ENCODE measurements around the gene SURF1.
"Not testable (repeated sequence)": the region's sequence is repeated elsewhere in the genome, so short reads cannot be mapped to it uniquely, and the experiment has no call there.

Gene SURF1

DNA sequence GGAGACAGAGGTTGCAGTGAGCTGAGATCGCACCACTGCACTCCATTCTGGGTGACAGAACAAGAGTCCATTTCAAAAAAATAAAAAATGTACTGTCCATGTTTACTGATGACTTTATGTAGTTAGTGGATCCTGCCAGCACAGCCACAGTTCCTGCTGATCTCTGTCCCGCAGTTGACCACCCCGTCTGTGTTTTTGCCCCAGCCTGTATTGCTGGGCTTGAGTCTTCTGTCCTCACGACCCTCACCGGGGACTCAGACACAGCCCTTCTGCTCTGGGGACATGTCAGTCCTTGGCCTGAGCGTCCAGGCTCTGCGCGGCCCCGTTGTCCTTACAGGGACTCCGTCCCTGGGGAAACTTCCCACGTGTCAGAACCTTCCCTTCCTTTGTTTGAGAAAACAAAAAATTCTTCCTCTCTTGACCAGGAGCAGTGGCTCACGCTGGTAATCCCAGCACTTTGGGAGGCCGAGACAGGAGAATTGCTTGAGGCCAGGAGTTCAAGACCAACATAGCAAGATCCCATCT is 34.8 kb downstream of the SURF1 start:
- DNase-seq (ENCODE audit: low spot score): no peak

DNA sequence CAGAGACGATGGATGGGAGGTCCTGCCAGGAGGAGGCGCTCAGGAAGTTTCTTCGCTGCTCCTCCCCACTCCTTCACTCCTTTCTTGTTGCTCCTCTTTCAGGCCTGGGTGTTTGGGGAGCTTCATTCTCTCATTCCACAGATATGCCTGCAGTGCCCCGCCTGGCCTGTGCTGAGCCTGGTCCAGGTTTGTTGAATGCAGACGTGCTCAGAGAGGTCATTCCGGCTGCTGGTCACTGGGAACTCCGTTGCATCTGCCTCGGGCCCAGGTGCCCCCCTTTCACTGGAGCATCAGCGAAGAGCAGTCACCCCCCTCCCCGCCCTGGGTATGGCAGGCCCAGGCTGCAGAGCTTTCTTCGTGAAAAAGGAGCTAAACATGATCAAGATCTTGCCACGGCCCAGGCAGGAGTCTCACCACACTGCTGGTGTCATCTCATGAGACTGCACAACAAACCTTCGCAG is 35.8 kb downstream of the SURF1 start:
- no peak for DNase-seq (ENCODE audit: low spot score)

DNA sequence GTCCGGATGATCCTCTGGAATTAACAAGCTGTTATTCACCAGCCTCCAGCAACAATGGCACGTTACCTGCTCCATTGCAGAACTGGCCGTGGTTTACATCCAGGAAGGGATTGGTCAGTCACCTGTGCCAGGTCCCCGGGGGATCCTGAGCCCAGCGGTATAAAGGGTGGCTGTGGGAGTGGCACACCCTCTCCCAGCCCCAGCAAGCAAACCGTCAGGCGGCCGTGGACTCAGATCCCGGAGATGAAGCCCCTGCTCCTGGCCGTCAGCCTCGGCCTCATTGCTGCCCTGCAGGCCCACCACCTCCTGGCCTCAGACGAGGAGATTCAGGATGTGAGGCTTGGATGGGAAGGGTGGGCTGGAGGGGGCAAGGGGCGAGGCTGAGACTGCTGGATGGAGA is 38.7 kb downstream of the SURF1 start:
- not testable (repeated sequence) for DNase-seq (ENCODE audit: low spot score)

DNA sequence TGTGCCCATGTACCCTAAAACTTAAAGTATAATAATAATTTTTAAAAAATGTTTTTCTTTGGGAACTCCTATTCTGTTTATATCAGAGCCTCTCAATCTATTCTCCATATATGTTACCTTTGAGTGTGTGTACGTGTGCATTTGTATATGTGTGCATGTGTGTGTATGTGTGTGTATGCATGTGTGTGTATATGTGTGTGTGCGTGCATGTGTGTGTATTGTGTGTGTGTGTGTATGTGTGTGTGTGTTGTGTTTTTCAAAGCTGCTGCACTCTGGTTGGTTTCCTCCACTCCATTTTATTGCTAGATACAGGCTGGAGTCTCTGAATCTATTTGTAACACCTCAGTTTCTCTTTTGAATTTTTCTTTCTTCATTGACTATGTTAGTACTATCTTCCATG is 40.3 kb downstream of the SURF1 start:
- no peak for DNase-seq (ENCODE audit: low spot score)

DNA sequence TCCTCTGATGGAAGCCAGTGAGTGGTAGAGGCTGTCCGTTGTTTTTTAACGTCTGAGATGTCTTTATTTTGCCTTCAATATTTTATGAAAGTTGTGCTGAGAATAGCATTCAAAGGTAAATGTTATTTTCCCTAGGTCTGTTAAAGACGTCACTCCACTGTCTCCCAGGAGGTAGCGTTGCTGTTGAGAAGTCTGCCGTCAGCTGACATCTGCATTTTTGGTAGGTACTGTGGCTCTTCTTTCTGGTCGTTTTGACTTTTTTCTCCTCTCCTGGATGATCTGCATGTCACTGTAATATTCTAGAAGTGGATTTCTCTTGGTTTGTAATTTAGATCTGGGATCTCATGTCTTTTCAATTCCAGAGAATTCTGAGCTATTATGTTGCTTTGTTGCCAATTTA is 46.7 kb downstream of the SURF1 start:
- no peak for DNase-seq (ENCODE audit: low spot score)

DNA sequence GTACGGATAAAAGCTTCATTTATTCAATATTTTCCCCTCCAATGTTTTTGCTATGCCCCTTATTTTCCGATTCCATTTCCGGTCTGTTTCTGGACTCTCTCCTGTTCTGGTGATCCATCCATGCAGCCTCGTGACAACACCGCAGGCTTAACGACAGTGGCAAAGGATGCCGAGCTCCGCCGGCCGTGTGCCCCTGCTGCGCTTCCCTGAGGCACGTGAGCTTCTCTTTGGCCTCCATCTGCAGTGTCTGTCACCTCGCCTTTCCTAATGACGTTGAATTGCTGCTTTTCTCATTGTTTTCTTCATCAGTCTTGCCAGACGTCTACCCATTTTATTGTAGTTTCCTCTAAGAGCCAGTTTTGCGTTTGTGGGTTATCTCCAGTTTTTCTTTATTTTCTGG is 49.0 kb downstream of the SURF1 start:
- no peak for DNase-seq (ENCODE audit: low spot score)

DNA sequence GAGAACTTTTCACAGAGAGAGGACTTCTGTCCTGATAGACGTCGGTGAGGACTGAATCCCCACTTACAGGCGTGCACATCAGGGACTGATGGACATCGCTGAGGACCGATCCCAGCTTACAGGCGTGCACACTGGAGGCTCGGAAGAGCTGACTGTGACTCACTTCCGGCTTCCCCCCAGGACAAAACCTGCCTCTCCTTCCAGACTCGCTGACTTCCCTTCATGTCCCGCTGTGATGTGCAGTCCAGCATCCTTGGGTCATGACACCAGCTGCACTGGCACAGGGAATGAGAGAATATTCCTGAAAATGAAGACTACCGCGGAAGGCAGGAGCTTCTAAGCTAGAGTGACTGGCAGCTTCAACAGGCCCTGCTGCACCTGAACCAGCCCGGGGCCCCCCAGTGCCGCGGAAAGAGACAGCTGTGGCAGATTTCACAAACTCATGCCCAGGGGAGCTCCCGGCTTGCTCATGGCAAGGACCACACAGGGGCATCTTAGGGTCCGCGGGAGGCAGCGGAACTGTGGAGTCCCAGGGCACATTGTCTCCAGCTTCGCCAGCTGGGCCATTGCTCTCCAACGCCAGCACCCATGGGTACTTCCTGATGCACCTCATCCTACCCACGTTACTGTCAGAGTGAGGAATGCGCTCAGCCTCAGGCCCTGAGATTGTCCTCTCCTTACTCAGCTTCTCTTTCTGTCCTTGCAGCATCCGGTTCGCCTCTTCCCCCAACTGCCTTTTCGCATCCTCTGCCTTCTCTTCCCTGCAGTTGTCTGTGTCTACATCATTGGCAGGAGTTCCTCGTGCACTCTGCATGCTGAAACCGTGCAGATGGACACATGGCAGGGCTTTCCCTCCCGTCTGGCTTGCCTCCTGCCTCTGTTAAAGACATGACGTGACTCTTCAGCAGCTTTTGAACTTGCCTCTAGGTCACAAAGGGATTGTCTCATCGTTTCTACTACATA is 49.8 kb downstream of the SURF1 start:
- no peak for DNase-seq (ENCODE audit: low spot score)

DNA sequence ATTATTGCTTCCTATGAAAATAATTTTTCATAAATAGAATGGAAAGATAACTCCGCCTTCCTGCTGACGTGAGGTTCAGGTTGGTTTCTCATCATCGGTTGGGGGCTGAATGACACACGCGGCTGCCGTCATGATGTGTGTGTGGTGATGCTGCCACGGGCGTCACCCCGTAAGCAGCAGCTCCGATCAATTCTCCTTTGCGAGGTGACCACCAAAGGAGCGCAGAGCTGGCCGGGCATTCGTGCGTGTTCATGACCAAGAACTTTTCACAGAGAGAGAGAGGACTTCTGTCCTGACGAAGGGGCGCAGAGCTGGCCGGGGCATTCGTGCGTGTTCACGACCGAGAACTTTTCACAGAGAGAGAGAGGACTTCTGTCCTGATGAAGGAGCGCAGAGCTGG is 50.6 kb downstream of the SURF1 start:
- DNase-seq (ENCODE audit: low spot score): no peak

DNA sequence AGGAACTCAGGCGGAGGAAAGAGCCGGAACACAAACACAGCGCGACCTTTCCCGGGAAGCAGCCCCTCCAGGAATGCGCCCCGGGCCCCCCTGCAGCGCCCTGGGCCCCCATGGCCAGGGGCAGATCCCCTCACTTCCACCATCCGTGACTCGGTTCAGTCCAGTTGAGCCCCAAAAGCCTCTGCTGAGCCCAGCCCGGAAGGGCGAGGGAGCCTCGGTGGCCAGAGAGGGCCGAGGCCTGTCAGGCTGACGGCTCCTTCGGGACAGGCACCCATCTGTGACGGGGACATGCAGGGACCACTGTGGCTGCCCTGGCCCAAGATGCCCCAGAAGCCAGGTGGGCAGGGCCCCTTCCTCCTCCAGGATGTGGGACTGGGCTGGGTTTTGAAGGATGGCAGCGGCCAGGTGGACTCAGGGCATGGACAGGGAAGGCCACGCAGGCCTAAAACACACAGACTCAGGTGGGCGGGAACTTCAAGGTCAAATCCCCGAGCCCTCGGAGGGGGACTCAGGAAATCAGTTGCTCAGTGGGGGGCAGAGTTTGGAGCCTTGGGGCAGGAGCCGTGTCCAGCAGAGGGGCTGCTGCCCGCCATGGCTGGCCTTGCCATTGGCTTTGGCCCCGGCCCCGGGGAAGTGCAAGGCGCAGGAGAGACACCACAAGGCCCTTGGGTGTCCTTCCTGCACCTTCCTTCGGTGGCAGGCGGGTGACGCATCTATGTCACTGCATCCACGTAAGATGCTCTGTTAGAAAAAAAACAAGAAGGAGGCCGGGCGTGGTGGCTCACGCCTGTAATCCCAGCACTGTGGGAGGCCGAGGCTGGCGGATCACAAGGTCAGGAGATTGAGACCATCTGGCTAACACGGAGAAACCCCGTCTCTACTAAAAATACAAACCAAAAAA is 51.6 kb downstream of the SURF1 start:
- DNase-seq (ENCODE audit: low spot score): no peak

DNA sequence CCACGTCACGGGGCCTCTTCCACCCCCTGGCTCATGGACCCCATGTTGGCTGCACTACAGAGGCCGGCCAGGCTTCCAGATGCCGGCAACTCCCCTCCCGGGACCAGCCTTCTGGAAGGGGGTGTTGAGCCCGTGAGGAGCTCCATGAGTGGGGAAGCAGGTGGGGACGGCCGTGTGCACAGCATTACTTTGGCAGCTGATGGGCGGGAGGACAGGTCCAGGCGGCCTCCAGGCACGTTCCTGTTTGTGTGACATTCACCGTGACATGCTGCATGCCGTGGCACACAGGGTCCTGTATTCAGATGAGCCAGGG is 52.2 kb downstream of the SURF1 start:
- no peak for DNase-seq (ENCODE audit: low spot score)

DNA sequence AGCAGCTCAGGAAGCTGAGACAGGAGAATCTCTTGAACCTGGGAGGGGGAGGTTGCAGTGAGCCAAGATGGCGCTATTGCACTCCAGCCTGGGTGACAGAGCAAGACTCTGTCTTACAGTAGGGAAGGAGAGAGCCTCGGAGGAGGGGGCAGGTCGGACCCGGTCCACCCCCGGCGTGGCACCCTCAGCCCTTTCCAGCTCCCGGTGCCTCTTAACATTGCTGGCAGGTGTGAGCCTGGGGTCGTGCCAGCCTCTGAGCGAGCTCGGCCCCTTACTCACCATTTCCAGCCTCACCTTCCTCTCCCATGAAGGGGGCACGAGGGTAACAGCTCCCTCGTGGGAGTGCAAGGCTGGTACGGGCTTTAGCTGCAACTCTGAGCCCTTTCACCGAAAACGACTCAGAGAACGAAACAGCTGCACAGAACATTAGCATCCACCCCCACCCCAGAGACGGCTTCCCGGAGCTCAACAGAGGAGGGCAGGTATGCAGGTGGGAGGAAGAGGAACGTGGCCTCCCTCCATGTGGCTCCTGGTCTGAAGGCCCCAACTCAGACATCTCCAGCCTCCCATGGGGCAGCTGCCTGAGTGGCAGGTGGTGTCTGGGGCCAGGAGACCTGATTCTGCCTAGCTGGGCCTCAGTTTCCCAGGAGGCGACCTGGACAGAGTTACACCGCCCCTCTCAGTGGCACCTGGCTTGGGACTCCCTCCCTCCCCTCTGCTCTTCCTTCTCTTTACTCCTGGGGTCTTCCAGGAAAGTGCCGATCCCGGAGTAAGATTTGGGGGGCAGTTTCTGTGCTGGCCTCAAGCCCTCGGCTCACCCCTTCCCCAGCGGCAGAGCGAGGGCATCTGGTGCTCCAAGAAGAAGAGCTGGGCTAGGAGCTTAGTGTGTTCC is 52.8 kb downstream of the SURF1 start:
- DNase-seq (ENCODE audit: low spot score): no peak
